Endothelial cell of umbilical vein (primary cell): ENCODE measurements around the gene PRPS1. TPM values are rescaled to one million over a fixed set of nuclear protein-coding genes. Genes with fewer than 3 reads are reported as not detected.

Experiments
- BruUV-seq: library from RNA; stranded (reverse); fragments of 400-500 nt; replicated peaks from 2 replicates; lab custom pipeline; 2021; lab: Mats Ljungman, UMichigan
- CTCF ChIA-PET: fragments of 300-600, 350-600 bp; sonication (Branson Sonifier 250); formaldehyde crosslinking; loops from one replicate; lab custom pipeline; 2021; ENCODE audit warnings: antibody characterized with exemption, inconsistent platforms; lab: Charles Lee
- POLR2A ChIA-PET: fragments of 300-600, 350-600 bp; sonication (Branson Sonifier 250); formaldehyde crosslinking; loops from one replicate; lab custom pipeline; 2021; ENCODE audit warnings: antibody characterized with exemption, inconsistent platforms; lab: Charles Lee
- DNase-seq: peaks from one replicate; pipeline ENCODE4 v3.0.0-alpha.2; 2011; ENCODE audit warnings: low read depth, low spot score
- FAIRE-seq: peaks from 2 replicates; lab custom pipeline; 2011; peaks lifted over from hg19 to GRCh38; lab: Jason Lieb, UNC
- H2AFZ ChIP-seq: 2 replicates; pipeline ENCODE4 v1.6.0; 2012; ENCODE audit warnings: low read depth, low read length, control low read depth, inconsistent platforms
- H3K27ac ChIP-seq: 2 replicates; pipeline ENCODE4 v1.5.1; 2011; ENCODE audit warnings: low read depth, mild to moderate bottlenecking, control low read depth, low read length, moderate library complexity; ENCODE audit not compliant: insufficient read depth
- H3K27me3 ChIP-seq, 2 experiments: 2 replicates each; pipeline versions ENCODE4 v1.6.0 to v1.6.1; 2011; ENCODE audit warnings: low read length in 2 of 2, mixed read lengths in 1 of 2; ENCODE audit not compliant: control insufficient read depth in 2 of 2, insufficient read depth in 2 of 2
- H3K36me3 ChIP-seq, 2 experiments: 2 replicates in 1 of 2; 3 replicates in 1 of 2; pipeline ENCODE4 v1.5.1; 2011; ENCODE audit warnings: low read length in 2 of 2, mild to moderate bottlenecking in 1 of 2, moderate library complexity in 1 of 2; ENCODE audit not compliant: control insufficient read depth in 2 of 2, insufficient read depth in 2 of 2; ENCODE audit errors: extremely low read depth in 1 of 2
- H3K4me1 ChIP-seq: 3 replicates; pipeline ENCODE4 v1.5.1; 2011; ENCODE audit warnings: mild to moderate bottlenecking, low read length; ENCODE audit not compliant: control insufficient read depth, insufficient read depth; ENCODE audit errors: extremely low read depth
- H3K4me2 ChIP-seq: 2 replicates; pipeline ENCODE4 v1.6.1; 2011; ENCODE audit warnings: low read length, control low read depth, mixed read lengths; ENCODE audit not compliant: insufficient read depth
- H3K4me3 ChIP-seq, 3 experiments: fragments of 200-600 bp in 1 of 3; sonication (generic), shearing (Covaris generic) in 1 of 3; replicated peaks in 1 of 3; 2 replicates each; pipeline ENCODE4 v1.5.1; 2011 to 2016; ENCODE audit warnings: control low read depth in 3 of 3, low read length in 3 of 3, mild to moderate bottlenecking in 2 of 3, inconsistent platforms in 1 of 3, low read depth in 1 of 3, moderate library complexity in 1 of 3; ENCODE audit not compliant: insufficient read depth in 1 of 3
- H3K79me2 ChIP-seq: 2 replicates; pipeline ENCODE4 v1.6.0; 2012; ENCODE audit warnings: low read length, inconsistent platforms; ENCODE audit not compliant: control insufficient read depth, insufficient read depth
- H3K9ac ChIP-seq: replicated peaks from 2 replicates; pipeline ENCODE3; 2011; ENCODE audit warnings: low read length, control low read depth; ENCODE audit not compliant: insufficient read depth; ENCODE audit errors: extremely low read depth
- H3K9me1 ChIP-seq: replicated peaks from 3 replicates; pipeline ENCODE4 v1.6.0; 2011; ENCODE audit warnings: mild to moderate bottlenecking, low read length; ENCODE audit not compliant: control insufficient read depth, insufficient read depth; ENCODE audit errors: extremely low read depth
- H3K9me3 ChIP-seq: replicated peaks from 2 replicates; pipeline ENCODE4 v1.5.1; 2012; ENCODE audit warnings: low read length, inconsistent platforms; ENCODE audit not compliant: control insufficient read depth, insufficient read depth
- H4K20me1 ChIP-seq: replicated peaks from 2 replicates; pipeline ENCODE3; 2011; ENCODE audit warnings: mild to moderate bottlenecking, low read length; ENCODE audit not compliant: control insufficient read depth, insufficient read depth; ENCODE audit errors: extremely low read depth
- CTCF ChIP-seq, 2 donors: IDR thresholded peaks; 1 replicate in 1 of 2; 2 replicates in 1 of 2; pipeline ENCODE4 v1.5.1; 2011; ENCODE audit warnings: low read length in 2 of 2, mild to moderate bottlenecking in 2 of 2, moderate library complexity in 2 of 2, control low read depth in 1 of 2, inconsistent platforms in 1 of 2, low read depth in 1 of 2; ENCODE audit not compliant: insufficient read depth in 1 of 2; ENCODE audit errors: extremely low read depth in 1 of 2
- EZH2 ChIP-seq: IDR thresholded peaks from 2 replicates; pipeline ENCODE4 v1.6.1; 2012; ENCODE audit warnings: borderline replicate concordance, low read depth, mild to moderate bottlenecking, moderate library complexity, low read length, inconsistent platforms; ENCODE audit not compliant: severe bottlenecking
- FOS ChIP-seq: IDR thresholded peaks from 2 replicates; pipeline ENCODE4 v1.6.1; 2011; ENCODE audit warnings: mild to moderate bottlenecking, low read length, moderate library complexity, borderline replicate concordance; ENCODE audit not compliant: insufficient read depth
- GATA2 ChIP-seq: IDR thresholded peaks from 2 replicates; pipeline ENCODE4 v1.7.0; 2011; ENCODE audit warnings: low read depth, mild to moderate bottlenecking, moderate library complexity, mixed read lengths, low read length; ENCODE audit not compliant: insufficient read length, insufficient read depth
- JUN ChIP-seq: IDR thresholded peaks from 2 replicates; pipeline ENCODE4 v1.6.1; 2011; ENCODE audit warnings: borderline replicate concordance, low read depth; ENCODE audit not compliant: insufficient read length, insufficient read depth
- MAX ChIP-seq: IDR thresholded peaks from 2 replicates; pipeline ENCODE4 v1.6.1; 2011; ENCODE audit not compliant: insufficient read depth, insufficient read length
- MYC ChIP-seq: IDR thresholded peaks from one replicate; pipeline ENCODE4 v1.6.1; 2011; ENCODE audit warnings: mild to moderate bottlenecking, low read depth, low read length
- POLR2A ChIP-seq: IDR thresholded peaks from 2 replicates; pipeline ENCODE4 v1.6.1; 2012; ENCODE audit warnings: low read depth, mild to moderate bottlenecking, control low read depth, low read length
- POLR2AphosphoS5 ChIP-seq: IDR thresholded peaks from 2 replicates; pipeline ENCODE4 v1.6.1; 2012; ENCODE audit warnings: low read depth, mild to moderate bottlenecking, control low read depth, low read length, moderate library complexity; ENCODE audit not compliant: insufficient read depth
- dilution Hi-C: fragments of 300-500 bp; cut with MboI; formaldehyde crosslinking; loops from one replicate; pipeline ENCODE4 v1.15.0; 2019; ENCODE audit warnings: low sequenced_read_pairs; ENCODE audit not compliant: extremely low pct_ligation_motif_present
- intact Hi-C: fragments of 100-400 bp; cut with micrococcal nuclease; formaldehyde crosslinking; loops from one replicate; pipeline ENCODE4 v1.10.0; 2022
- polyA plus RNA-seq, 4 experiments: library from polyadenylated mRNA; depleted of rRNA in 3 of 4; stranded (reverse) in 3 of 4; unstranded in 1 of 4; fragments of >200 nt; gene quantifications; 2 replicates each; pipeline versions ENCODE4 v1.2.1 to v1.2.3, GENCODE V29; 2011 to 2012; ENCODE audit warnings: missing spikeins in 1 of 4
- total RNA-seq: library from RNA; stranded (reverse); gene quantifications from 2 replicates; pipeline ENCODE4 v1.2.3, GENCODE V29; 2021

The PRPS1 gene
- total and polyA plus RNA-seq, 2 donors (not counting 3 experiments of a cell fraction or from before 2014, with no cell fraction given), result 30.9 to 36.8 TPM

GRCh38 chrX:107677909-107678308, 49.6 kb downstream of the PRPS1 start:
- no peaks in the 10 kb centered on the region for H3K36me3 ChIP-seq
- H3K4me1 ChIP-seq, result peaks cover 25% of the 10 kb centered on the region
- H3K4me3 ChIP-seq, result no peak overlapping the region
- dilution Hi-C loops, result no loop called here
- ChIA-PET POLR2A (interaction anchor here (1.0 to 5.7 kb wide), 2 partner anchors 38 to 54 kb away, joined by 3 to 40 read pairs; no protein-coding TSS in a partner anchor), CTCF (interaction anchor here (1.0 to 6.1 kb wide), 4 partner anchors 9 to 99 kb away, joined by 3 to 142 read pairs (median 6); partner anchors contain the start of genes NCBP2L and TSC22D3)
- no peaks in the 10 kb centered on the region for H4K20me1 ChIP-seq
- H3K27ac ChIP-seq, result no peak overlapping the region
- FAIRE-seq (no peak), DNase-seq (no peak)
- H3K9me1 ChIP-seq, result no peaks in the 10 kb centered on the region
- BruUV-seq, result no TSS peak
- TF ChIP-seq MYC (no peak), POLR2A (no peak)
- no peak overlapping the region for H3K9ac ChIP-seq
- H3K4me2 ChIP-seq, result no peak overlapping the region
- H3K9me3 ChIP-seq, result no peaks in the 10 kb centered on the region
- intact Hi-C loops, result loop anchor here (1.0 to 5.0 kb wide), 4 partner anchors 7 to 453 kb away; no protein-coding TSS in a partner anchor
- no peak overlapping the region for H2AFZ ChIP-seq
- H3K27me3 ChIP-seq, result no peaks in the 10 kb centered on the region
- H3K79me2 ChIP-seq, result peaks cover 4% of the 10 kb centered on the region

- CTCF ChIA-PET, result interaction anchor here (2.0 kb wide), 1 partner anchor 98 kb away, joined by 4 read pairs; the partner anchor contains the start of gene NCBP2L
- intact Hi-C loops, result loop anchor here (5.0 kb wide), 1 partner anchor 53 kb away; no protein-coding TSS in a partner anchor
- no peak overlapping the region for H3K9ac ChIP-seq
Observed at GRCh38 chrX:107678957-107679740, 50.8 kb downstream of the PRPS1 start.

More at GRCh38 chrX:107678957-107679740, 50.8 kb downstream of the PRPS1 start:
- Histone ChIP-seq H3K4me2 (no peak overlapping the region), H3K9me1 (no peaks in the 10 kb centered on the region), H3K27me3 (no peaks in the 10 kb centered on the region), H3K36me3 (no peaks in the 10 kb centered on the region), H4K20me1 (no peaks in the 10 kb centered on the region), H3K9me3 (no peaks in the 10 kb centered on the region), H3K79me2 (peaks cover 4% of the 10 kb centered on the region), H3K4me3 (no peak overlapping the region), H3K4me1 (peaks cover 23% of the 10 kb centered on the region), H3K27ac (no peak overlapping the region), H2AFZ (no peak overlapping the region)
- POLR2A ChIA-PET, result no interaction called here
- FAIRE-seq (peak; percentile 92), DNase-seq (no peak)
- TF ChIP-seq CTCF (IDR thresholded peaks at IDR 0.05; ENCODE audit: extremely low read depth in 1 of 2, insufficient read depth in 1 of 2, low read depth in 1 of 2, low read length in 2 of 2), result no peak
- no peak for TF ChIP-seq GATA2
- no peak for TF ChIP-seq POLR2A
- no peak for TF ChIP-seq POLR2AphosphoS5
- TF ChIP-seq JUN, result no peak
- no peak for TF ChIP-seq FOS
- TF ChIP-seq MAX, result no peak
- no peak for TF ChIP-seq EZH2
- TF ChIP-seq MYC, result no peak
- dilution Hi-C loops, result no loop called here
- no TSS peak for BruUV-seq
